GM12872 (cell line): ENCODE results near the gene AGMO.

Experiments used
- CTCF ChIP-seq: IDR thresholded peaks from 3 replicates; pipeline ENCODE4 v1.5.1; 2011; ENCODE audit warnings: low read depth, mild to moderate bottlenecking, low read length, moderate library complexity; ENCODE audit not compliant: insufficient read depth

AGMO gene

DNA sequence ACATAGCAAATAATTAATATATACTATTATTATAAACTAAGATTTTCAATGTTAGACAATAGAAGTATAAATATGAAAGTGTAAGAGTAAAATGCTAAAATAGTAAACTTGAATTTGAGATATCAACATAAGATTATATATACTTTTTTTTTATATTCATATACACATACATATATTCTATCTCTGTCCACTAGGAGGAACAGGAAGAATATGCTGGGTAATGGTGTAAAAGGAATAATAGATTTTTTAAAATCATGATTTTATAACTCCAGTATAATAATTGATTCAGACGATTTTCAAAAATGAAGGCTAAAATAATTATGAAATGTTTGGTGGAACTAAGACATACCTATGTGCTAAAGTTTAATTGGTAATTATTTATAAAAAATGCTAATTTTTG is 37.7 kb downstream of the AGMO start:
- no peak for TF ChIP-seq CTCF

DNA sequence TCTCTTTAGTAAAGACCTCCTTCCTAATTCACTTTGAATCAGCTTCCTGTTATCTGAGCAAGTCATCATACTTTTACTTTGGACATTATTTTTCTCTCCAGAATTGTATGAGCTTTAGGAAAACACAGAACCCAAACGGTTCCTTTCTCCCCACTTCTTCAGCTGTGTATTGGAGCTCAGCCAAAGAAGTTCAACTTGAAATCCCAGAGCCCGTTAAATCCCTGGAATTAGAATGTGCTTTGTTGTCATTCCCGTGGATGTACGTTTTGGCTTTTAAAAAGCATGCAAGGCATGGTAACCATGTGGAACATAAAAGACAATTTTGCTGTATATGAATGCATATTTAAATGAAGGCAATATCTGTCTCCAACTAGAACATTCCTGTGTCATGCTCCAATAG is 46.6 kb downstream of the AGMO start:
- TF ChIP-seq CTCF = no peak

GRCh38 chr7:15508258-15508657 is 53.6 kb downstream of the AGMO start:
- no peak for TF ChIP-seq CTCF

DNA sequence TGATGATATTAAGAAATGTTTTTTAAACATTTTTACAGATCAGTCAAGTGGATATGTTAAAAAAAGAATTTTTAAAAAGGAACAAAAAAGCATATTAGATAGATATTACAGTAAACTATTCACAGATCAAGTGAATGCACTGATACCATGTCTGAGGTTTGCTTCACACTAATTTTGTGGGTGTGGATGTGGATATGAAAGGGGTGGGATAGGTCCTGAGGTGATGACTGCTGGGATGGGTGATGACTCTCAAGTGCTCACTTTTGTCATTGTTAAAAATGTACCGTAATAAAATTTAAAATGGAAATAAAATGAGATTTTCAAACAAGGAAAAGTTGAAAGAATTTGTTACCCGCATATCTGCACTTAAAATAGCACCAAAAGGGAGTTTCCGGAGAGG is 54.1 kb downstream of the AGMO start:
- TF ChIP-seq CTCF = no peak

GRCh38 chr7:15507171-15507570 is 54.6 kb downstream of the AGMO start:
- TF ChIP-seq CTCF = no peak

DNA sequence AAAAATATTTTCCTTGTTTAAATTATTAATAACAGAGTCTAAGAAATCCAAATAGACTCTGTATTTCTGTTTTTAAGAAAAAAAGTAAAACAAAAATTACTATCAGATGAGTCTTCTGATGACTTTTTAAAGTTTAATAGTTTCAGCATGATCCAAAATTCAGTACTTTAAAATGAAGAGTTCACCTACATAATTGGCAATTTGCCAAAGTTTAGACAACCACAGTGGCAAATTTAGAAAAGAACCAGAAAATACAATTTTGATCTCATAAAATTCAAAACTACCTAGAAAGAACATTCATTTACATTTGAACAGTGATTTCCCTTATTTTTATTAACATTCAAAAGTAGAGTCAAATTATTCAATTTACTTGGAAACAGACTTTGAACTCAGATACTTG is 56.1 kb downstream of the AGMO start:
- no peak for TF ChIP-seq CTCF

GRCh38 chr7:15504351-15504750 is 57.5 kb downstream of the AGMO start:
- no peak for TF ChIP-seq CTCF
